ENCODE data around the gene SLIT3. TPM values are rescaled to one million over a fixed set of nuclear protein-coding genes. Genes with fewer than 3 reads are reported as not detected.

SLIT3 gene
- total RNA-seq, 8 experiments from 2014 or later: 6.1 to 159 (median 64.4) TPM

GRCh38 chr5:168713051-168713450, 587.9 kb downstream of the SLIT3 start:
- peak in 1 of 8 experiments; percentile 14 for ATAC-seq (replicated peaks in 6 of 8)
- no peak overlapping the region for H3K4me3 ChIP-seq
- in situ Hi-C loops (cut with MboI; ENCODE audit: low pct_unique_long_range_greater_than_20kb in 2 of 9, low sequenced_read_pairs in 9 of 9, unreplicated experiment in 9 of 9): loop anchor here in 2 of 9 experiments (25.0 kb wide), 1 partner anchor 224 kb away; no protein-coding TSS in a partner anchor
- H3K4me1 ChIP-seq (replicated peaks in 1 of 2): peaks cover 0 to 4% of the 10 kb centered on the region in 2 donors
- H3K27ac ChIP-seq: no peak overlapping the region
- 41 to 90% (median 60%) methylated on average over 1 to 10 of the region's 10 CpGs; no CpG with 5 or more reads in 2 of the 10 experiments for WGBS, 10 experiments

- Histone ChIP-seq H3K4me1 (replicated peaks in 1 of 2) (peaks cover 0 to 4% of the 10 kb centered on the region in 2 donors), H3K27ac (no peak overlapping the region), H3K4me3 (no peak overlapping the region)
- 31 to 100% (median 78%) methylated on average over 1 to 10 of the region's 11 CpGs for WGBS, 10 experiments
- peak in 2 of 8 experiments; percentile 93 to 94 for ATAC-seq (replicated peaks in 6 of 8)
- in situ Hi-C loops (cut with MboI; ENCODE audit: low pct_unique_long_range_greater_than_20kb in 2 of 9, low sequenced_read_pairs in 9 of 9, unreplicated experiment in 9 of 9): loop anchor here in 2 of 9 experiments (25.0 kb wide), 1 partner anchor 225 kb away; no protein-coding TSS in a partner anchor
Measured at GRCh38 chr5:168712280-168712924, 588.5 kb downstream of the SLIT3 start.

GRCh38 chr5:168710706-168711105, 590.2 kb downstream of the SLIT3 start:
- 100% methylated on average over 5 of the region's 9 CpGs; no CpG with 5 or more reads in 9 of the 10 experiments for WGBS, 10 experiments
- in situ Hi-C loops (cut with MboI; ENCODE audit: low pct_unique_long_range_greater_than_20kb in 2 of 9, low sequenced_read_pairs in 9 of 9, unreplicated experiment in 9 of 9): loop anchor here in 2 of 9 experiments (25.0 kb wide), 1 partner anchor 227 kb away; no protein-coding TSS in a partner anchor
- no peak overlapping the region for H3K4me3 ChIP-seq
- H3K4me1 ChIP-seq (replicated peaks in 1 of 2): peaks cover 0 to 4% of the 10 kb centered on the region in 2 donors
- no peak for ATAC-seq (replicated peaks in 6 of 8)
- no peak overlapping the region for H3K27ac ChIP-seq

- in situ Hi-C loops (cut with MboI; ENCODE audit: low pct_unique_long_range_greater_than_20kb in 2 of 9, low sequenced_read_pairs in 9 of 9, unreplicated experiment in 9 of 9): loop anchor here in 2 of 9 experiments (25.0 kb wide), 1 partner anchor 229 kb away; no protein-coding TSS in a partner anchor
- H3K4me1 ChIP-seq (replicated peaks in 1 of 2): peaks cover 0 to 2% of the 10 kb centered on the region in 2 donors
- H3K4me3 ChIP-seq: no peak overlapping the region
- WGBS, 10 experiments: 60 to 100% (median 82%) methylated on average over 1 to 11 of the region's 15 CpGs; no CpG with 5 or more reads in 2 of the 10 experiments
- no peak overlapping the region for H3K27ac ChIP-seq
- ATAC-seq (replicated peaks in 6 of 8): no peak
Measured at GRCh38 chr5:168707716-168708695, 592.9 kb downstream of the SLIT3 start.

GRCh38 chr5:168706655-168707069, 594.3 kb downstream of the SLIT3 start:
- WGBS, 10 experiments: 58 to 80% (median 71%) methylated on average over 1 to 2 of the region's 5 CpGs; no CpG with 5 or more reads in 5 of the 10 experiments
- Histone ChIP-seq H3K4me3 (no peak overlapping the region), H3K4me1 (replicated peaks in 1 of 2) (no peaks in the 10 kb centered on the region), H3K27ac (no peak overlapping the region)
- in situ Hi-C loops (cut with MboI; ENCODE audit: low pct_unique_long_range_greater_than_20kb in 2 of 9, low sequenced_read_pairs in 9 of 9, unreplicated experiment in 9 of 9): loop anchor here in 2 of 9 experiments (25.0 kb wide), 1 partner anchor 231 kb away; no protein-coding TSS in a partner anchor
- peak; percentile 58 to 97 (median 92) for ATAC-seq (replicated peaks in 6 of 8)

GRCh38 chr5:168705321-168705720, 595.6 kb downstream of the SLIT3 start:
- 50 to 100% (median 100%) methylated on average over 1 of the region's 1 CpG; no CpG with 5 or more reads in 6 of the 10 experiments for WGBS, 10 experiments
- Histone ChIP-seq H3K27ac (no peak overlapping the region), H3K4me3 (no peak overlapping the region), H3K4me1 (replicated peaks in 1 of 2) (no peaks in the 10 kb centered on the region)
- no peak for ATAC-seq (replicated peaks in 6 of 8)
- in situ Hi-C loops (cut with MboI; ENCODE audit: low pct_unique_long_range_greater_than_20kb in 2 of 9, low sequenced_read_pairs in 9 of 9, unreplicated experiment in 9 of 9): loop anchor here in 2 of 9 experiments (25.0 kb wide), 1 partner anchor 232 kb away; no protein-coding TSS in a partner anchor

- no peak for ATAC-seq (replicated peaks in 6 of 8)
- no peaks in the 10 kb centered on the region for H3K4me1 ChIP-seq (replicated peaks in 1 of 2)
- in situ Hi-C loops (cut with MboI; ENCODE audit: low pct_unique_long_range_greater_than_20kb in 2 of 9, low sequenced_read_pairs in 9 of 9, unreplicated experiment in 9 of 9): loop anchor here in 2 of 9 experiments (25.0 kb wide), 1 partner anchor 235 kb away; no protein-coding TSS in a partner anchor
- WGBS, 10 experiments: 100% methylated on average over 1 to 2 of the region's 2 CpGs; no CpG with 5 or more reads in 4 of the 10 experiments
- no peak overlapping the region for H3K4me3 ChIP-seq
- no peak overlapping the region for H3K27ac ChIP-seq
Measured at GRCh38 chr5:168702511-168702910, 598.4 kb downstream of the SLIT3 start.

GRCh38 chr5:168701641-168702040, 599.3 kb downstream of the SLIT3 start:
- no peaks in the 10 kb centered on the region for H3K4me1 ChIP-seq (replicated peaks in 1 of 2)
- in situ Hi-C loops (cut with MboI; ENCODE audit: low pct_unique_long_range_greater_than_20kb in 2 of 9, low sequenced_read_pairs in 9 of 9, unreplicated experiment in 9 of 9): loop anchor here in 2 of 9 experiments (25.0 kb wide), 1 partner anchor 236 kb away; no protein-coding TSS in a partner anchor
- no peak overlapping the region for H3K27ac ChIP-seq
- H3K4me3 ChIP-seq: no peak overlapping the region
- no peak for ATAC-seq (replicated peaks in 6 of 8)
- WGBS, 10 experiments: 83% methylated on average over 1 of the region's 5 CpGs; no CpG with 5 or more reads in 9 of the 10 experiments

GRCh38 chr5:168699002-168699401, 601.9 kb downstream of the SLIT3 start:
- Histone ChIP-seq H3K4me3 (no peak overlapping the region), H3K27ac (no peak overlapping the region), H3K4me1 (replicated peaks in 1 of 2) (no peaks in the 10 kb centered on the region)
- peak in 3 of 8 experiments; percentile 44 to 81 (median 73) for ATAC-seq (replicated peaks in 6 of 8)
- 0 to 80% (median 13%) methylated on average over 1 to 2 of the region's 8 CpGs; no CpG with 5 or more reads in 6 of the 10 experiments for WGBS, 10 experiments
- in situ Hi-C loops (cut with MboI; ENCODE audit: low pct_unique_long_range_greater_than_20kb in 2 of 9, low sequenced_read_pairs in 9 of 9, unreplicated experiment in 9 of 9): loop anchor here in 3 of 9 experiments (25.0 kb wide), 5 partner anchors 238 to 863 kb away; partner anchors contain the start of genes SLIT3 (in 1 of the 3) and WWC1 (in 1 of the 3)

GRCh38 chr5:168697034-168697720, 603.8 kb downstream of the SLIT3 start:
- Histone ChIP-seq H3K4me3 (no peak overlapping the region), H3K27ac (no peak overlapping the region), H3K4me1 (replicated peaks in 1 of 2) (no peaks in the 10 kb centered on the region)
- 20 to 100% (median 79%) methylated on average over 1 to 11 of the region's 11 CpGs; no CpG with 5 or more reads in 1 of the 10 experiments for WGBS, 10 experiments
- ATAC-seq (replicated peaks in 6 of 8): peak in 1 of 8 experiments; percentile 57
- in situ Hi-C loops (cut with MboI; ENCODE audit: low pct_unique_long_range_greater_than_20kb in 2 of 9, low sequenced_read_pairs in 9 of 9, unreplicated experiment in 9 of 9): loop anchor here in 3 of 9 experiments (25.0 kb wide), 5 partner anchors 240 to 865 kb away; partner anchors contain the start of genes SLIT3 (in 1 of the 3) and WWC1 (in 1 of the 3)

- 40 to 83% (median 60%) methylated on average over 1 to 2 of the region's 2 CpGs; no CpG with 5 or more reads in 5 of the 10 experiments for WGBS, 10 experiments
- in situ Hi-C loops (cut with MboI; ENCODE audit: low pct_unique_long_range_greater_than_20kb in 2 of 9, low sequenced_read_pairs in 9 of 9, unreplicated experiment in 9 of 9): loop anchor here in 3 of 9 experiments (25.0 kb wide), 5 partner anchors 241 to 866 kb away; partner anchors contain the start of genes SLIT3 (in 1 of the 3) and WWC1 (in 1 of the 3)
- H3K4me3 ChIP-seq: no peak overlapping the region
- no peak overlapping the region for H3K27ac ChIP-seq
- no peaks in the 10 kb centered on the region for H3K4me1 ChIP-seq (replicated peaks in 1 of 2)
- peak in 1 of 8 experiments; percentile 65 for ATAC-seq (replicated peaks in 6 of 8)
Measured at GRCh38 chr5:168696611-168697010, 604.3 kb downstream of the SLIT3 start.

All from motor neuron (in vitro differentiated cells).